DMS79 (cell line): Measurements from ENCODE around the gene FOXO3.

ENCODE experiments used
- DNase-seq: peaks from one replicate; lab custom pipeline; 2025; lab: John Stamatoyannopoulos, UW

Gene FOXO3

GRCh38 chr6:108574457-108575141 lies 13.9 kb downstream of the FOXO3 start:
- DNase-seq: no peak

GRCh38 chr6:108575905-108576494 lies 15.3 kb downstream of the FOXO3 start:
- DNase-seq: no peak

- DNase-seq: no peak
Observed at GRCh38 chr6:108576709-108577108, 16.0 kb downstream of the FOXO3 start.

GRCh38 chr6:108578166-108578565 lies 17.4 kb downstream of the FOXO3 start:
- no peak for DNase-seq

- DNase-seq: no peak
Observed at GRCh38 chr6:108578595-108579327, 18.0 kb downstream of the FOXO3 start.

GRCh38 chr6:108579328-108579721 lies 18.6 kb downstream of the FOXO3 start:
- no peak for DNase-seq

- no peak for DNase-seq
Observed at GRCh38 chr6:108580646-108581045, 19.9 kb downstream of the FOXO3 start.

- no peak for DNase-seq
Observed at GRCh38 chr6:108581237-108581931, 20.7 kb downstream of the FOXO3 start.

- no peak for DNase-seq
Observed at GRCh38 chr6:108581932-108582475, 21.3 kb downstream of the FOXO3 start.

- DNase-seq: no peak
Observed at GRCh38 chr6:108582618-108583017, 21.9 kb downstream of the FOXO3 start.

- DNase-seq: no peak
Observed at GRCh38 chr6:108584323-108584722, 23.6 kb downstream of the FOXO3 start.

- peak; percentile 19 for DNase-seq
Observed at GRCh38 chr6:108585359-108585758, 24.6 kb downstream of the FOXO3 start.

GRCh38 chr6:108585921-108586536 lies 25.3 kb downstream of the FOXO3 start:
- no peak for DNase-seq

GRCh38 chr6:108587258-108588059 lies 26.7 kb downstream of the FOXO3 start:
- no peak for DNase-seq

- no peak for DNase-seq
Observed at GRCh38 chr6:108588586-108588985, 27.9 kb downstream of the FOXO3 start.

- DNase-seq: no peak
Observed at GRCh38 chr6:108589244-108589791, 28.6 kb downstream of the FOXO3 start.

- no peak for DNase-seq
Observed at GRCh38 chr6:108591040-108591816, 30.5 kb downstream of the FOXO3 start.

GRCh38 chr6:108592371-108593337 lies 31.9 kb downstream of the FOXO3 start:
- no peak for DNase-seq

- DNase-seq: no peak
Observed at GRCh38 chr6:108594151-108594550, 33.4 kb downstream of the FOXO3 start.
